H4 (cell line): ENCODE measurements around the gene ARPC1A. TPM values are rescaled to one million over a fixed set of nuclear protein-coding genes. Genes with fewer than 3 reads are reported as not detected.

Experiments used
- DNase-seq: peaks from one replicate; pipeline ENCODE4 v3.0.0-alpha.2; 2015; ENCODE audit warnings: low spot score
- total RNA-seq: library from RNA; depleted of rRNA; stranded (reverse); fragments of >200 nt; shearing (Covaris generic); gene quantifications from 2 replicates; pipeline ENCODE4 v1.2.3, GENCODE V29; 2014; rRNA removed

ARPC1A gene
- total RNA-seq, 1 experiment from 2014 or later = 218 TPM

- DNase-seq = no peak
These were observed 83.5 kb downstream of the ARPC1A start for GRCh38 chr7:99409192-99409572.

- no peak for DNase-seq
These were observed 84.1 kb downstream of the ARPC1A start for GRCh38 chr7:99409806-99410205.

- DNase-seq = no peak
These were observed 84.9 kb downstream of the ARPC1A start for GRCh38 chr7:99410635-99411034.

- peak; percentile 53 for DNase-seq
These were observed 89.9 kb downstream of the ARPC1A start for GRCh38 chr7:99415513-99416127.

Other genes starting within 250 kb of the ARPC1A start
- 14.6 and 19.0 TPM in 2 replicates for gene SMURF1, start 181.8 kb upstream of the ARPC1A start, total RNA-seq
- not detected in 2 replicates for gene KPNA7, start 117.8 kb upstream of the ARPC1A start, total RNA-seq
- 0.15 TPM in 1 of 2 replicates, not detected in the other for gene MYH16, start 53.1 kb upstream of the ARPC1A start, total RNA-seq
- 495 and 596 TPM in 2 replicates for gene ARPC1B, start 48.8 kb downstream of the ARPC1A start, total RNA-seq
- gene PDAP1, start 82.7 kb downstream of the ARPC1A start, total RNA-seq = 147 and 170 TPM in 2 replicates
- gene BUD31, start 83.1 kb downstream of the ARPC1A start, total RNA-seq = 169 and 186 TPM in 2 replicates
- gene PTCD1, start 112.9 kb downstream of the ARPC1A start, total RNA-seq = 3.5 and 4.8 TPM in 2 replicates
- gene CPSF4, start 113.0 kb downstream of the ARPC1A start, total RNA-seq = 30.5 and 32.6 TPM in 2 replicates
- 1,624 and 1,916 TPM in 2 replicates for gene ATP5MF, start 140.3 kb downstream of the ARPC1A start, total RNA-seq
- 2.0 and 2.7 TPM in 2 replicates for gene ZNF789, start 147.0 kb downstream of the ARPC1A start, total RNA-seq
- gene ZNF394, start 174.4 kb downstream of the ARPC1A start, total RNA-seq = 17.0 and 20.8 TPM in 2 replicates
- 13.6 and 14.7 TPM in 2 replicates for gene ZKSCAN5, start 178.8 kb downstream of the ARPC1A start, total RNA-seq
- gene FAM200A, start 226.2 kb downstream of the ARPC1A start, total RNA-seq = 9.8 and 11.3 TPM in 2 replicates
- gene ZNF655, start 232.7 kb downstream of the ARPC1A start, total RNA-seq = 36.4 and 51.2 TPM in 2 replicates